CD4-positive, alpha-beta T cell treated with Interleukin-17A for 1 hour (primary cell): Measurements from ENCODE around the gene PIEZO1.
A peak's percentile ranks its signal among the peaks of the same experiment; 100 is the strongest.

ENCODE experiments used
- DNase-seq: peaks from one replicate; pipeline ENCODE4 v3.0.0-alpha.2; 2020

The PIEZO1 gene

DNA sequence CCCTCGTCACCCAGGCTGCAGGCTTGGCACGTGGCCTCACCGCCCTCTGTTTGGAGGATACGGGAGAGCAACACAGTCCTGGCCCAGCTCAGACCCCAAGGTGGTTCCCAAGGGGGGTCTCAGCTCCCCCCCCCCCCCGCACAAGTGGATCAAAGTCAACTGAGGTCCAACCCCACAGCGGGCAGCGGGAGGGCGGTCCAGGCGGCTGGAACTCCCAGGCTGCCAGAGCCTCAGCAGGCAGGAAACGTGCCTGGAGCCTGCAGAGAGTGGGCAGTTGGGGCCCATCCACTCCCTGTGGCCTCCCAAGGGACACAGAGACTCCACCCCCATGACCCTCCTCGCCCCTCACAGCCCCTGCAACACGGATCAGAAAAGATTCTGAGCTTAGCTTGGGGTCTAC lies 36.7 kb downstream of the PIEZO1 start:
- no peak for DNase-seq

DNA sequence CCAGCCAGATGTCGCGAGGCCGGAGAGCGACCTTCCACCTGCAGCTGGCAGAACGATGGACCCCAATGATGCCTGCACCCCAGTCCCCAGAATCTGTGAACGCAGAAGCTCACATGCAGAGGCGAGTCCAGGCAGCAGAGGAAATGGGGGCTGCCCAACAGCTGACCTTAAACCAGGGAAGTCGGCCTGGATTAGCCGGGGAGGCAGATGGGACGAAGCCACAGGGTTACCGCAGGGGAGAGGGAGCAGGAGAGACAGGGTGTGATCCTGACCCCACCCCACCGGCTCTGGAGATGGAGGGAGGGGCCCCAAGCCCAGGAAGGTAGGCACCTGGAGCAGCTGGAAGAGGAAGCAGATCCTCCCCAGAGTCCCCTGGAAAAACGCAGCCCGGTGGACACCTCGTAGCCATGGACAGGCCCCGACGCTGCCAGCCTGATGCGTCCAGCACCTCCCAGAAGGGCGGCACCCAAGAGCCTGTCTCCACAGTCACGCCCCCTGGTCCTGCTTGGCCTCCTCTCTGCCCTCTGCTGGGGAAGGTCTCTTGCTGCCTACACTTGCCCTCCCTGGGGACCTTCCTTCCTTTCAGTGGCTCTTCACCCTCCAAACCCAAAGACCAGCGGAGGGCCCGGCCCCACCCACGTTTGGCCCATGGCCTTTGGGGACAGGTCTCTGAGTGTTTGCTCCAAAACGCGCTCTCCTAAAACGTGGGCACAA lies 37.3 kb downstream of the PIEZO1 start:
- peak; percentile 26 for DNase-seq

GRCh38 chr16:88746506-88746905 lies 38.5 kb downstream of the PIEZO1 start:
- no peak for DNase-seq

DNA sequence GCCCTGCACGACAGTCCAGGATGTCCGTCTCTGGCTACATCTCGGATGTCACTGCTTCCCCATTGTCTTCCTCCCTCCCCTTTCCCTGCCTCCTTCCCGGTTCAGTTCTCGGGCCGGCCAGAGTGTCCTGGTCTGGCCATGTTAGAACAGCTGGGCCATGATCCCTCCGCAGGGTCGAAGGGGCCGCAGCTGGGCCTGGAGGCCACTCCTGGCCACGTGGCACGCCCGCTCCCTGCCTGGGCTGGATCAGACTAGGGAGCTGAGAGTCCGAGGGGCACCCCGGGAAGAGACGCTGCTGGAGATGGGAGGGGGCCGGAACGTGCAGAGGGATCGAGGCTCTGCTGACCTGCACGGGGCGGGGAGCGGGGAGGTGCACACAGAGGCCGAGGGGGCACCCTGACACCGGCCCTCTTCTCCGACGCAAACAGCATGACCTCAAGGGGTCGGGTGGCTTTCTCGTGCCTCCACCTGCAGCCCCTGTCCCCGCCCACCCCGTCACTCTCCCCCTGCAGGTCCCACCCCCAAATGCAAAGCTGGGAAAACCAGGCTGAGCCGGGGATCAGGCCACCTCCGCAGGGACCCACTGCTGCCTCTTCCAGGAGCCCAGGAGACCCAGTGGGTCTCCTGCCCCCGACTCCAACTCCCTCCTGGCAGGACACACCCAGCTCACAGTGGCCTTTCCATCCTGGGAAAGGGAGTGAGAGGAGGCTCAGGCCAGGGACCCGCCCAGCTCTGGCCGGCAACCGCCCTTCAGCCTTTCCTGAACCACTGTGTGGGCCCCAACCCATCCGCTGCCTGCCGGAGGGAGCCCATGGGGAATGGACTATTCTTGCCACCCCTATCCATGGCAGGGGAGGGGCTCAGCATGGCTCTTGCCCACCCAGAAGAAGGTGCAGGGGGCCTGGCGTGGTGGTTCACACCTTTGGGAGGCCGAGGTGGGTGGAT lies 40.2 kb downstream of the PIEZO1 start:
- DNase-seq = no peak

- peak; percentile 73 for DNase-seq
These were observed 41.1 kb downstream of the PIEZO1 start for GRCh38 chr16:88743693-88744576.

DNA sequence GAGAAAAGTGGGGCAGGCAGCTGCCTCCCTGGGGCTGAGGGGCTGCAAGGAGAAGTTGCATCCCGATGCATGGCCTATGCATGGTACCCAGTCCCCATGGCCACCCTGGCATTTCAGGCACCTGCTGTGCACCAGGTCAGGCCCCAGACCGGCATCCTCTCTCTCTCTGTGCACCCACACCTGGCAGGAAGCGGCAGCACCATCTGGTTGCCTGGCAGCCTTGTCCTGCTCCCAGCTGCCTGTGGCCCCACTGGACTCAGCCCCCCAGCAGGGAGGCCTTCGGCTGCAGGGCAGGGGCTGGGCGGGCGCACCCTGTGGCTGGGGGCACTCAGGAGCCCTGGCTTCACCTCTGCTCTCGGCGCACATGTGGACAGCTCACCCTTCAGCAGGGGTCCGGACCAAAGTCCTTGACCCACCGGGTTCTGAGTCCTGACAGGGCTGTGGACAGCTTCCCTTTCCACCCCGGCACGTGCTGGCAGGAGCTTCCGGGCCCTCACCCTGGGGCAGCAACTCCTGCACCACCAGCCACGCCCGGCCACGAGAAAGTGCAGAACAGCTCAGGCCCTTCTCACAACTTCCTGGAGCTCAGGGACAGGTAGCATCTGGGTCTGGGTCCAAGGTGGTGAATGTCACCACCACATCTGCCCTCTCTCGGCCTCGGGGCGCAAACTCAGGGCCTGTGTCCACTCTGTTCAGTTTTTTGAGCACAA lies 42.0 kb downstream of the PIEZO1 start:
- no peak for DNase-seq

DNA sequence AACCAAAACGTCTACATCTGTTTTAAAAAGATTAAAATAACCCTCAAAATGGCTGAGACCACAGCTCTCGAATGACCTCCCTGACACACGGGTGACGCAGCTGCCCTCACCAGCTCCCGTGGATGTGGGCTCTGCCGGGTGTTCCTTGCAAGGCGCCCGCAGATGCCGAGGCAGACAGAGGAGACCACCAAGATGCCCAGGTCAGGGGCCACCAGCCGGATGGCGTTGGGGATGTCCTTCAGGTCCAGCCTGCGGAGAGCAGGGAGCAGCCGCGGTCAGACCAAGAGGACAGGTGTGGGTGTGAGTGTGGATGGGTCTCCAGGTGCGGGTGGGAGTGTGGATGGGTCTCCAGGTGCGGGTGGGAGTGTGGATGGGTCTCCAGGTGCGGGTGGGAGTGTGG lies 43.7 kb downstream of the PIEZO1 start:
- no peak for DNase-seq

- DNase-seq = no peak
These were observed 44.3 kb downstream of the PIEZO1 start for GRCh38 chr16:88740727-88741055.

GRCh38 chr16:88739977-88740726 lies 44.9 kb downstream of the PIEZO1 start:
- no peak for DNase-seq

DNA sequence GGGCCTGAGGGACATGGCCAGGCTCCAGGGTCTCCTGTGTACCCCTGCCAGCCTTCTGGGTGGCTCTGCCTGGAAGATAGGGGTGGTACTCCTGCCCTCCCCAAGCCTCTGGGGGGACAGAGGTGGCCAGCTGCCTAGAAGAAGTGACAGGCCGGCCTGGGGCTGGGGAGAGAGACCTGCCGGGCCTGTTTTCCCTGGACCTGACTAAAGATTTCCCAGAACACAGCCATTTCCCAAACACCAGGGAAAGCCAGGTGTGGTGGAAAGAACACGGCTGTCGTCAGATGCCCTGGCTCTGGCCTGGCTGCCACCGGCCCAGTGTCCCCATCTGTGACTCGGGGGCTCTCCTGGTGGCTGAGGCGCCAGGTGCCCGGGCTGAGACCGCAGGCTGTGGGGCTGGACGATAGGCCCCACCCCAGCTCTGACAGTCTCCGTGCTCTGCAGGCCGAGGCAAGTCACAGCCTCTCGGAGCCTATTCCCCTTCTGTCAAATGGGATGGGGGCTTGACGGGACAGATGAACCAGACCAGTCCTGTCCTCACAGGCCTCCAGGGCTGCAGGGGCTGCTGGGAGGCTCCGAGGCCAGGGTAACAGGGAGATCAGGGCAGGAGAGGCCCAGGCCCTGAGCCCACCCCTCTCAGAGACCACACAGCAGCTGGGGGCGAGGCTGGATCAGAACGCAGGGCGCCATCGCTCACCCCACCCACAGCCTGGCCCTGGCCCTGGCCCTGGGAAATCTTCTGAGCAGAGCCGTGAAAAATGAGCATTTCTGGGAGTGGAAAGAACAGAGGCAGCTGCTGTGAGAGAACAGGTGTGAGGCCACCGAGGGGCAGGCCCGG lies 45.7 kb downstream of the PIEZO1 start:
- DNase-seq = no peak

DNA sequence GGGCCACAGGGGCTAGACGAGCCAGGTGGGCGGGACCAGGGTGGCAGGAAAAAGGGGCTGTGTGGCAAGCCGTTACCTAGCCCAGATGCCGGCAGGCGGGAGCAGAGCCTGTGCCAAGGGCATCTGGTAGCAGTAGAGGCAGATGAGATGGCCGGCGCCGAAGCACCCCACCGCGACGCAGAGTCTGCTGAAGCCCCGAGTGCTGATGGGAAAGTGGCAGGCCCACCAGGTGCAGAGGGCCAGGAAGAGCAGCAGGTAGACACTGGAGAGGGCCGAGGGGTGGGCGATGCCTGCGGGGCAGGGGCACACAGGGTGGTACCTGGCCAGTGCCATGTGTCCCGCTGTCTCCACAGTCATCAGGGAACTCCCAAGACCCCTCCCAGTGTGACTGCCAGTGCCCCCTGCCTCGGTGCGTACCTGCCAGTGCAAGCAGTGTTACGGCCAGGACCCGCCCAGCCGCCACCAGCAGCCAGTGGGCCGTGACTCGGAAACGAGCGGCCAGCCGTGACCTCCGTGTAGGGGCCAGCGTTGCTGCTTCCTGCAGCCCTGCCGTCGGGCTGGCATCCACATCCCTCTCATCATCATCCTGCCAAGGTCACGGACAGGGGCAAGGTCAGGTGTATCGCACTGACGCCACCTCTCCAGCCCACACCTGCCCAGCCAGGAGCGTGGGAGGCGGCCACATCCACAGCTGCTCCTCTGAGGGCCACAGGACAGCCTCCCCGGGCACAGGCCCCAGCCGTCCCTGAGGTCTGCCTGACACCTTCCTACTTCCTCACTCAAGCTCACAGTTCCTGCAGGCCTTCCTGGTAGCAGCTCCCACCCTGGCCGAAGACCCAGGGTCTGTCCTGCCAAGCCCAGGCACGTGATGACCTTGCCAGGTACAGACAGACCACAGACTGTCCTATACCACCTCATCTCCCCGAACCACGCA lies 46.6 kb downstream of the PIEZO1 start:
- DNase-seq = no peak

DNA sequence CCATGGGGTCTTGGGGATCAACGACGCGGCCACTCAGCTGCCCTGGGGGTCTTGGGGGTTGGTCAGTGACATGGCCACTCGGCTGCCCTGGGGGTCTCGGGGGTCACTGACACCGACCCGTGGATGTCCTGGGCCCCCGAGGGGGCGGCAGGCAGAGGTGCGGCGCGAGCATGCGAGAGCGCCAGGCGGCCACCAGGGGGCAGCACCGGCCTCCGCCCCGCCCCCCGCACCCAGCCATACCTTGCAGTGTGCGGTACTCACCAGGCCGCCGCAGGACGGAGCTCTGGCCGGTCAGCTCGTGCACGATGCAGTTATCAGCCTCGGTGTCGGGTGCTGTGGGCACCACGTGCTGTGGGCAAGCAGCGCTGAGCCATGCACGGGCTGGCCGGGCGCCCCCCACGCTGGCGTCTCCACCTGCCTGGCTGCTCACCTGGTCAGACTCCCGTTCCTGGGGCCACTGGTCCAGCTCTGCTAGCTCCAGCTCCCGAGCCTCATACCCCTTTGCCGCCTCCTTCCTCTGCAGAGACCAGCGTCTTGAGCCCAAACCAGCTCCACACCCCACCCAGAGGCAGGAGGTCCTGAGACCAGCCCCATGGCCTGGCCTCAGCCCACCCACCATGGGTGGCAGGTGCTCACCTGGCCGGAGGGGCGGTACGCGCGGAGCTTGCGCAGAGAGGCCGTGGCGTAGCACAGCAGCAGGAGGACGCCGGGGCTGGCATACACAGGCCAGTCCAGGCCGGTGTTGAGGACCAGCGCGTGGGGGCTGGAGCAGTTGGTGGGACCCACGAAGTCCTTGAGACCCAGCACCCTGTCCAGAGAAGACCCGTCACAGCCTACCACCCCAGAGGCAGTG lies 47.5 kb downstream of the PIEZO1 start:
- peak; percentile 78 for DNase-seq

DNA sequence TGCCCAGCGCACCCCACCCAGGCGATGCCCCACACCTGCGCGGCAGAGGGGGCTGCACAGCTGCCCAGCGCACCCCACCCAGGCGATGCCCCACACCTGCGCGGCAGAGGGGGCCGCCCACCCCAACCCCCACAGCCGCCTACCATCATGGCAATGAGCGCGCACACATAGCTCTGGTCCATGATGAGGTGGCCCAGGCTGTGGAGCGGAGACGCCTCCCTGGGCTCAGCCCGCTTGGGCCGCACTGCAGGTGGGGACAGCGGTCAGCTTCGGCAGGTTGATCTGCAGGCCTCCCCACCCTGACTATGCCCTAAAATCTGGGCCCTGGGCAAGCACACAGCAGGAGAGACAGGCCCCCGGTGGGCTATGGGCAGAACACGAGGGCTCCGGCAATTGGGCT lies 48.5 kb downstream of the PIEZO1 start:
- no peak for DNase-seq

GRCh38 chr16:88736088-88736487 lies 48.9 kb downstream of the PIEZO1 start:
- DNase-seq = no peak

GRCh38 chr16:88735616-88736015 lies 49.4 kb downstream of the PIEZO1 start:
- no peak for DNase-seq

GRCh38 chr16:88735121-88735520 lies 49.9 kb downstream of the PIEZO1 start:
- no peak for DNase-seq

DNA sequence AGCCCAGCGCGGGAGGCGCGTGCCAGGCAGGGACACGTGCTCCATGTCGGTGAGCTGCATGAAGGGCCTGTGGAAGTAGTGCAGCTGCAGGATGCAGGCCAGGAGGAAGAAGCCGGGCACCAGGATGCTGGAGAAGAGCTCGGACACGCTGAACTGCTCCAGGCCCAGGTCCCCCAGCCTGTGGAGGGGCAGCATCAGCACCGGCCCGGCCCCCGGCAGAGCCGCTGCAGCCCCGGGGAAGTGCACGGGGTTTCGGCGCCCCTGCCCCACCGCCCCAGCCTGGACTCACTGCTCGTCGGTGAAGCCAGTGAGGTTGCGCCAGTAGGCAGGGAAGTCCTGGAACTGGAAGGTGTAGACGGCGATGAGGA lies 50.7 kb downstream of the PIEZO1 start:
- DNase-seq = no peak

GRCh38 chr16:88733630-88734360 lies 51.2 kb downstream of the PIEZO1 start:
- no peak for DNase-seq
